NCI-H146 treated with DMSO at 0.1 percent for 48 hours (cell line): ENCODE data around the gene LPA.
A peak's percentile ranks its signal among the peaks of the same experiment; 100 is the strongest.
"Not testable (repeated sequence)": the region's sequence is repeated elsewhere in the genome, so short reads cannot be mapped to it uniquely, and the experiment has no call there.

Source experiments
- DNase-seq: peaks from one replicate; lab custom pipeline; 2025; ENCODE audit not compliant: unreplicated experiment; lab: John Stamatoyannopoulos, UW

LPA gene

DNA sequence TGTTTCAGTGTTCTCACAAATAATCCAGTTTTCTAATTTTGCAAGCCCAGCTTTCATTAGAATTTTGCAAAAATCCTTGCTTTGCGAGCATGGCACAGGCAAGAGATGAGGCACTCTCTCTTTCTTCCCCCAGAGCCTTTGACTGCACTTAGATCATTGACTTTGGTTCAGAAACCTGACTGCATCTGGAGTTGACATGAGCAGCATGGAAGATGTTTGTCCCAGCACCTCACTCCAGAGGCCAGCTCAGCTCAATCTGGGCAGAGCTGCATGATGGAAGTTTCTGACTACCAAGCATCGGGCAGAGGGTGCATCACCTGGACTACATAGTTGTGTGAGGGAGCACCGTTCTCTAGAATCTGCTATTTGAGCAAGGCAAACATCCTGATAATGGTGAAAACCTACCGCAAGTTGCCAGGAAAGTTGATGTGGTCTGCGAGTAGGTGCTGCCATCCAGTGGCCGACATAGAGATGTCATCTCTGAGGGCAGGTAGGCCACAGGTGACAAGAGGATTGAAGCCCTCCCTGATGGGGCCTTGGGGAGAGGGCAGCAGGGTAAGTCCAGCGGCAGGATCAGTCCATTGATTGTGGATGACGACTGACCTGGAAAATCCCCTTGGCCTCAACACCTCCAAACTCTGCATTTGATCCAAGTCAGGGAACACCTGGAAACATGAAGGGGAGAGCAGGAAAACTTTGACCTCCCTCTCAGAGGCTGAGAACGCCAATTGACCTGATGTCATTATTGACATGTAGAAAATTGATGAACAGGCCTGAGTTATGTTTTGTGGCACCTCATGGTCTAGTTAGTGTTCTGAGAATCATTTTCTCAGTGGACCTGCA, 3.8 kb upstream of the LPA start:
- DNase-seq, result peak; percentile 11

- DNase-seq, result no peak
Observed at GRCh38 chr6:160662842-160663241, 1.2 kb downstream of the LPA start.

DNA sequence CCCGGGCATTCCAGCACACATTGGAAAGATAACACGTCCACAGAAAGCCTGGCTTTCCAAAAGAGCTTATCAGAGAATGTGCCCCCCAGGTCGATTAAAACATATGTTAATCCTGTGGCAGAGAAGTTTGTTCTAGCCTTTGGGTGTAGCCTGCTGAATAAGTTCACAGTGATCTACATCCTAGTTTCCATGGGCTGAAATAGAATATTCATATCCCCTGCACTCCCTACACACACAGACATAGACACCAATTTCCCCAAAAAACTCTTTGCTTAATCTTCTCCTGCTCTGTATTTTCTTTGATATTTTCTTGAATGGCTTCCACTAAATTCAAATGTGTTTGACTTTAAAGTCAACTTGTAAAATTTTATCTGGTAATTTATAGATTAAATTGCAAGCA, 1.6 kb downstream of the LPA start:
- no peak for DNase-seq

DNA sequence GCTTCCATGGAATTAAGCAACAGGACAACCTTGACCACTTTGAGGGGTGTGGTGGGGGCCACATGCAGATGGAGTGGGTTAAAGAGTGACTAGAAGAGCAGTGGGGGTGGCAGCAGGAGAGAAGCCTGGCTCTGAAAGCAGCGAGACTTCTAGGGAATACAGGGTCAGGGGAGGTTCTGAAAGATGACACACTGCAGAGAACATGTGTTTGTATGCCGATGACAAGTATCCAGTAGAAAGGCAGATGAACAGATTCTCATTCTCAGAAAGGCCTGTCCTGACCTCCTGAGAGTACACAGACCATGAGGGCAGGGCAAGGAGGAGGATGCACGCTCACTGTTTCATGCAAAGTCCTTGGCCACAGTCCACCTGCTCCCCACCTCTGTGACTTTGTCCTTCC, 2.9 kb downstream of the LPA start:
- no peak for DNase-seq

GRCh38 chr6:160659562-160659961, 4.5 kb downstream of the LPA start:
- DNase-seq, result no peak

- DNase-seq, result no peak
Observed at GRCh38 chr6:160634706-160635105, 29.4 kb downstream of the LPA start.

DNA sequence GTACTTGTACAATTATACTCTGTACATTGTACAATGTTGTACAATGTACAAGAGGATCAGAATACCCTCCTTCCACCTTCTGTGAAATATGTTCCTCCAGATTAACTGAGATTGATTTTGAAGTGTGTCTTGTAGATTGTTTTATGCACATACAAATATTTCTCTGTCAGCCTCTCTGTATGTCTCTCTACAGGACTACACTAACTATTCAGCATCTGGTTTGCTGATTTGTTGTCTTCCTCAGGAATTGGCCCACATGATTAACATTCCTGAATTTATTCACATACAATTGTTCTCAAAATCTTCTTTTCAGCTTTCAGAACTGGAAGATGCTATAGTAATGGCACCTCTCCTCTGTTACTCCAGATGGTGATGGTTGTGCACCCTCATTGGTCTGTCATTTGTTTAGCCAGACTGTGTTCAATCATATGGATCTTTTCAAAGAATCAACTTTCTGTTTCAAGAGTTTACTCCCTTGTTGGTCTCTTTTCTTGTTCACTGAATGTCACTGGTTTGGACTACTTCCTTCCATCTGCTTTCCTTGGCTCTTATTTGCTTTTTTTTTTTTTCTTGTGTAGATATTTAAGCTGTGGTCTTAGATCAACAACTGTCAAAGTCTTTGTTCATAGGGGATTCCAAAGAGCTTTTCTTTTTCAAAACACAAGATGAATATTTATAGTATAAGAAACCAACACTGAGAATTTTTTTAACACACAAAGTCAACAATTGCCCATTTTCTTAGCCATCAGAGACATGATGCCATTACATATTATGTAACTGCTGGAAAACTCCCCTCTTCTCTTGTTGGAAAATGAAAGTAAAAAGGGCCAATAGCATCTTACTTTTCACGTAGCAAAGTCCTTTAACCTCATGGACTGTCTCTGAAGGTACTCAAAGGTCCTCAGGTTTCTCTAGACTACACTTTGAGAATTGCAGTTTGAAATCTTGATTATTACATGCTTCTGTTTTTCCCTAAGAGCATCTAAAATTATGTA, 67.9 kb downstream of the LPA start:
- DNase-seq, result no peak

- DNase-seq, result not testable (repeated sequence)
Observed at GRCh38 chr6:160595297-160595696, 68.8 kb downstream of the LPA start.

GRCh38 chr6:160586374-160586773, 77.7 kb downstream of the LPA start:
- no peak for DNase-seq

GRCh38 chr6:160583794-160584193, 80.3 kb downstream of the LPA start:
- DNase-seq, result no peak

GRCh38 chr6:160581406-160581805, 82.7 kb downstream of the LPA start:
- DNase-seq, result no peak

DNA sequence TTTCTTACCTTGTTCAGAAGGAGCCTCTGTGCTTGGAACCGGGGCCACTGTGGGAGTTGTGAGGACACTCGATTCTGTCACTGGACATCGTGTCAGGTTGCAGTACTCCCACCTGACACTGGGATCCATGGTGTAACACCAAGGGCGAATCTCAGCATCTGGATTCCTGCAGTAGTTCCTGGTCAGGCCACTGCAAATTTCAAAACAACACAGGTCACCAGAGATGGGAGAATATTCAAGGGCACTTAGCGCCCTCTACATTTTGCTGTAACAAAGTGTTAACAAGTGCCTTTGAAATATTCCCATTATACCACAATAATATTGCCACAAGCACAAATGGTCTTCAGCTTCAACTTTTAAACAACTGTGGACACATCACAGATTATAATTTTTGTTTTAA, 85.6 kb downstream of the LPA start:
- not testable (repeated sequence) for DNase-seq

GRCh38 chr6:160573943-160574342, 90.1 kb downstream of the LPA start:
- DNase-seq, result no peak

- not testable (repeated sequence) for DNase-seq
Observed at GRCh38 chr6:160571201-160571600, 92.9 kb downstream of the LPA start.

DNA sequence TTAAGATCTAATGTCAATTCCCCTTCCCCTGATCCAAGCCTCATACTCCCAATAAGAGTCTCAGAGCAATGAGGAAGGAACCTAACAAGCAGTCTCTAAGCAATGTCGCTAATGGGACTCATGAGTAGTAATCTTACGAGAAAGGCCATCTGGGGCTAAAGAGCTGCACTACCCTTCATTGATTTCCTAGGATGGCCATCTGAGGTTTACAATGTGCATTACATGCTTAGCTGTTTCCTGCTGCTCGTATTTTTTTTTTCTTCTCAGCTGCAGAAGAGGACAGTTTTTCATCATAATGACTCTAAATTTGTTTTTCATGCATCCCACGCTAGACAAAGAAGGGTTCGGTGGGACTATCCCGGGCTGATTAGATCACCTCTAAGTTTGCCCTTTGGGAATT, 119.3 kb downstream of the LPA start:
- no peak for DNase-seq

DNA sequence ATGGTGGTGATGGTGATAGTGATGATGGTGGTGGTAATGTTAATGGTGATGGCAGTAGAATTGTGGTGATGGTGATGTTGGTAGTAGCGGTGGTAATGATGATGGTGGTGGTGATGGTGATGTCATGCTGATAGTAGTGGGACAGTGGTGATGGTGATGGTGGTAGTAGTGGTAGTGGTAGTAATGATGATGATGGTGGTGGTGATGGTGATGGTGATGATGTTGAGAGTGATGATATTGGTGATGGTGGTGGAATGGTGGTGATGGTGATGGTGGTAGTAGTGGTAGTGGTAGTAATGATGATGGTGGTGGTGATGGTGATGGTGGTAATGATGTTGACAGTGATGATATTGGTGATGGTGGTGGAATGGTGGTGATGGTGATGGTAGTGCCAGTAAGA, 128.8 kb downstream of the LPA start:
- DNase-seq, result no peak

DNA sequence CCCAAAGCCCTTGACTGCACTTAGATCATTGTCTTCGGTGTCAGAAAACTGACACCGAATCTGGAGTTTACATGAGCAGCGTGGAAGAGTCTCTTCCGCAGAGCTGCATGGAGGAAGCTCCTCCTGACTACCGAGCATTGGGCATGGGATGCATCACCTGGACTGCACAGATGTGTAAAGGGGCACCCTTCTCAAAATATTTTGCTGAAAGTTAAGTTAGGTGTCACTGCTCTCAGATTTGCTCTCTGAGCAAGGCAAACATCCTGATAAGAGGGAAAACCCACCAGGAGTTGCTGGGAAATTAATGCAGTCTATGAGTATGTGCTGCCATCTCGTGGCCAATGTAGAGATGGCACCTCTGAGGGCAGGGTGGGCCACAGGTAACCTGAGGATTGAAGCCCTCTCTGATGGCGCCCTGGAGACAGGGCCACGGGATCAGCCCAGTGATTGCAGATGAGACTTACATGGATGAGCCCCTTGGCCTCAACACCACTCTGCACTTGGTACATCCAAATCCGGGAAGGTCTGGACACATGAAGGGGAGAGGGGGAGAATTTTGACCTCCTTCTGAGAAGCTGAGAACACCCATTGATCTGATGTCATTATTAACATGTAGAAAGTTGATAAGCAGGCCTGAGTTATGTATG, 129.9 kb downstream of the LPA start:
- DNase-seq, result peak; percentile 29

- no peak for DNase-seq
Observed at GRCh38 chr6:160532315-160532714, 131.8 kb downstream of the LPA start.

GRCh38 chr6:160531826-160532225, 132.2 kb downstream of the LPA start:
- no peak for DNase-seq

GRCh38 chr6:160529524-160529923, 134.6 kb downstream of the LPA start:
- DNase-seq, result not testable (repeated sequence)

GRCh38 chr6:160523223-160523622, 140.9 kb downstream of the LPA start:
- DNase-seq, result no peak
